Measurements from ENCODE around the gene INTS7.
"Not testable (repeated sequence)": the region's sequence is repeated elsewhere in the genome, so short reads cannot be mapped to it uniquely, and the experiment has no call there.

Gene INTS7

GRCh38 chr1:212035835-212036605 is 663 bp upstream of the INTS7 start:
- no peak for DNase-seq (ENCODE audit: low spot score)

- DNase-seq (ENCODE audit: low spot score), result no peak
These were observed 738 bp downstream of the INTS7 start for GRCh38 chr1:212034516-212035122.

- peak; percentile 14 for DNase-seq (ENCODE audit: low spot score)
These were observed 4.3 kb downstream of the INTS7 start for GRCh38 chr1:212030936-212031528.

GRCh38 chr1:212027727-212028126 is 7.6 kb downstream of the INTS7 start:
- not testable (repeated sequence) for DNase-seq (ENCODE audit: low spot score)

- no peak for DNase-seq (ENCODE audit: low spot score)
These were observed 10.7 kb downstream of the INTS7 start for GRCh38 chr1:212024469-212025149.

GRCh38 chr1:212022908-212023307 is 12.4 kb downstream of the INTS7 start:
- DNase-seq (ENCODE audit: low spot score), result not testable (repeated sequence)

DNA sequence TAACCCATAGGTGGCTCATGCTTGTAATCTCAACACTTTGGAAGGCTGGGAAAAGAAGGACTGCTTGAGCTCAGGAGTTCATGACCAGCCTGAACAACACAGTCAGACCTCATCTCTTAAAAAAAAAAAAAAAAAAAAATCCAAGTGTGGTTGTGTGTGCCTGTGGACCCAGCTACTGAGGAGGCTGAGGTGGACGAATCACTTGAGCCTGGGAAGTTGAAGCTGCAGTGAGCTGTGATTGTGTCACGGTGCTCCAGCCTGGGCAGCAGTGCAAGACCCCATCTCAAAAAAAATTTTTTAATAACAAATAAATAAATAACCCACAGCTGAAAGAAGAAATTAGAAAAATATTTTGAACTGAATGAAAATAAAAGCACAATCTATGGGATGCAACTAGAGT is 13.8 kb downstream of the INTS7 start:
- DNase-seq (ENCODE audit: low spot score), result no peak

DNA sequence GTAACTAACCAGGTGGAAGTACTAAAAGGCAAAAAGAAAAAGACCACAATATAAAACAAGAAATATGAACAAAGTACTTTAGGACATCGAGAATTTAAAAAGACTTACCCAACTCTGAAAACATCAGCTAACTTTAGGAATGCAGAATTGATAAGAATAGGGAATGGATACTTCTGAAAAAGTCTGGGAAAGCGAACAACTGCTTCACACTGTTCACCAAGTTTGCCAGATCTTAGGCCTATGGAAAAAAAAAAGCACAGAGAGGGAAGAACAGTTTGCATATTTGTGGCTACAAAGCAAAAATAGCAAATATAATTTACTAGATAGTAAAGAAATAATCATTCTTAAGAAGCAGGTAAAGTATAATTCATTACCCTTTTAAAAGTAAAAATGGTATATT is 14.4 kb downstream of the INTS7 start:
- no peak for DNase-seq (ENCODE audit: low spot score)

DNA sequence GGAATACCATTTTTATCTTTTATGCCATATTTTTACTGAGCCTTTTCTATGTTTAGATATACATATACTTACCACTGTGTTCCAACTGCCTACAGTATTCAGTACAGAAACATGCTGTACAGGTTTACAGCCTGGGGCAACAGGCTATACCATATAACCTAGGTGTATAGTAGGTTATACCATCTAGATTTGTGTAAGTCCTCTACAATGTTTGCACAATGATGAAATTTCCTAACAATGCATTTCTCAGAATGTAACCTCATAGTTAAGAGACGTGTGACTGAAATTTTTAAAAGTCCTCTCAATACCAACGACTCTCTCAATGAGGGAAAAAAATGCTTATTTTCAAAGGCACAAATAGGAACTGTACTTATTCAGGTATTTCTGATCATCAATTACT is 21.7 kb downstream of the INTS7 start:
- no peak for DNase-seq (ENCODE audit: low spot score)

- peak; percentile 66 for DNase-seq (ENCODE audit: low spot score)
These were observed 23.2 kb downstream of the INTS7 start for GRCh38 chr1:212012034-212012740.

- DNase-seq (ENCODE audit: low spot score), result no peak
These were observed 25.4 kb downstream of the INTS7 start for GRCh38 chr1:212010004-212010403.

DNA sequence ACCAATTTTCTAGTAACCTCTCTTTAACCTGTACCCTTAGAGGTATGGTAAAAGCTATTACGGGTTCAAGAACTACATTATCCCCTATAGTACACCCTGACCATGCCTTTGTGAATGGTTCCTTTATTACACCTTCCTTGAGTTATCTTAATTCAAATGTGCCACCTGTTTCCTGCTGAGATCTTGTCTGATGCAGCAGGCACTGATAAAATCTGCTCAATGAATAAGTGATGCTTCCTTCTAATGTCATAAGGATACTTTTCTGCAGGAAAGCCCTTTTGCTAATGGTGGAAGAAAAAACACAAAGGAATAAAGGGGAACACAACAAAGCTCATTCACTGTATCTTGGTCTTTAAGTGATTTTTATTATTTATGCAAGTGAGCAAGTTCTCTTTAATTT is 25.8 kb downstream of the INTS7 start:
- no peak for DNase-seq (ENCODE audit: low spot score)

DNA sequence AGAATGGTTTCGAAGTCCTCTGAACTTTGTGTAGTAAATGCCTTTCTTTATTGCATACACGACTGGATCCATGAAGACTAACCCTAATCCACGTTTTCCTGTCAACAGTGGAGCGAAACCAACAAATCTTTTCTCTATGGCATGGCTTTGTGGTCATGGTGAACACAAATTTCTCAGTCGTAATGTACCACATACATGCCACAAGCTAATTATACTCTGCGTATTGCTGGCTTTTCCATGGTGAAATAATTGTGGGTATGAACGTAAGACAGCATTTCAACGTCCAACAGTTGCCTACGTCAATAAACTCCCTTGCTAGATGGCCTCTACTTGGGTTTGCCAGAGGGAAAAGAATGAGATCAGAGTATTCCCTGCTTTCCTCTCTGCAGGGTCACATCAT is 27.5 kb downstream of the INTS7 start:
- DNase-seq (ENCODE audit: low spot score), result no peak

DNA sequence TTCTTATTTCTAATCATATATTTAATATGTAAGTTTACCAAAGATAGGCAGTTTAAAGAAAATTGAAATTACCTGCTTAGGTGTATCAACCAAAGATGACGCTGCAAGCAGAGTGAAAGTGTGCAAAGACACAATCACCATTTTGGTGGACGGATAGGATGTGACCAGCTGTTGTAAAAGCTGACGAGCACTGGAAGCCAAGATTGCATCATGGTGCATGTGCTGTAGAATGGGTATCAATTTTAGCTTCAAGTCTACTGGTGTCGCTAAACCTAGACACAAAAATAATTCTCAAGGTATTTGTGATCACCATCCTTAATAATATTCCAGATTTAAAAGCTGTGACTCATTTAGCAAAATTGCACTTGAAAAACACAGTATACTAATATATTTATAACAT is 28.2 kb downstream of the INTS7 start:
- no peak for DNase-seq (ENCODE audit: low spot score)

DNA sequence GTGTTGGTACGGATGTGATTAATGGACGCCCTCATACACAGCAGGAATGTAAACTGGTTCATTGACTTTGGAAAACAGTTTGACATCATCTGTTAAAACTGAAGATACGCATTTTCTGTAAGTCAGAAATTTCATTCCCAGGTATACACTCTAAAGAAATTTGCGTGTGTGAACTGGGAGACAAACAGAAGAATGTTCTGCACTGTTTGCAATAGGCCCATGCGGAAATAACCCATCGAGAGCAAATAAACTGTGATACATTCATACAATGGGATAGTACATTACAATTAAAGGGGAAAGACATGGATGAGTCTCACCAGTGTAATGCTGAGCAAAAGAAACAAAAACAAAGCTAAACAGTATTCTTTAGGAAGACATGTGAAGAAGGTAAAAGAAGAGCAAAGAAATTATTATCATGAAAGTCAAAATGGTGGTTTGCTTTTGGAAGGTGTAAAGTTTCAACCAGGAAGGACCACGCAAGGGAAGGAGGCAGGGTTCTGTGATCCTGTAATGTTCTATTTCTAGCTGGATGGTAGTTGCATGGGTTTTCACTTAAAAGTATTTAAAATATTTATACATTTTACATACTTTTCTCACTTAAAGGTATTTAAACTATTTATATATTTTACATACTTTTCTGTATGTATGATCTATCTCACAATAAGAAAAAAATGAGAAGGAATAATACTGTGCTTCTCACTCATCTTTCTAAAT is 30.3 kb downstream of the INTS7 start:
- no peak for DNase-seq (ENCODE audit: low spot score)

DNA sequence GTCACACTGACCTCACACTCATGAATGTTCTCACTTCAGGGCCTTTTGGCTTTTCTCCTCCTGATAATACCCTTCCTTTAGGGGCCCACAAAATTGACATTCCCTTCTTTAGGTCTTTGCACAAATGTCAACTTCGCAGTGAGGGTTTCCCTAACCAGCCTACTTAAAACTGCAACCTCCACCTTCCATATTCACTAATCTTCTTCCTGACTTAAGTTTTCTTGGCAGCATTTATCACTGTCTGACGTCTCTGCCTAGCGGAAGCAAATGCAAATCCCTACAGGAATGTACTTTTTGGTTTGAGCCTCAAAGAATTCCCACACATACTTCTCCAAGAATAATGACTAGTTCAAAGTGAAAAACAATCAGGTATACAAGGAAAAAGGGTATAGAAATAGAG is 32.8 kb downstream of the INTS7 start:
- DNase-seq (ENCODE audit: low spot score), result no peak

GRCh38 chr1:211997426-211997825 is 37.9 kb downstream of the INTS7 start:
- DNase-seq (ENCODE audit: low spot score), result not testable (repeated sequence)

DNA sequence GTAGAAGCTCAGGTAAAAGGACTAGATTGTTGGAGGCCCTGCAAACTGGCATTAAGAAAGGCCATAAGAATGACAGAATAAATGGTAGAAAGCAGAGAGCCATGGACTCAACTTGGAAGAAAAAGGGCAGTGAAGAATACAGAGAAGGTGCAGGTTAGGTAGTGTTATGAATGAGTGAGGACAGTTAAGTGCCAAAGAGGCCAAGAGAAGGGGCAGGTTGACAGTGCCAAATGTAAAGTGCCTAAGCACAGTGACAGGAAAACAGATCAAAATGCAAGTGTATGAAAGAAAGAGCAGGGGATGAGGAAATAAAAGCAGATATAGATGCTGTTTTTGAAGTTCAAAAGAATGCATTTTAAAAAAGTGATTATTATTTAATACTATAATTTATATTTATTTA is 43.7 kb downstream of the INTS7 start:
- DNase-seq (ENCODE audit: low spot score), result no peak

GRCh38 chr1:211986628-211987254 is 48.6 kb downstream of the INTS7 start:
- DNase-seq (ENCODE audit: low spot score), result no peak

DNA sequence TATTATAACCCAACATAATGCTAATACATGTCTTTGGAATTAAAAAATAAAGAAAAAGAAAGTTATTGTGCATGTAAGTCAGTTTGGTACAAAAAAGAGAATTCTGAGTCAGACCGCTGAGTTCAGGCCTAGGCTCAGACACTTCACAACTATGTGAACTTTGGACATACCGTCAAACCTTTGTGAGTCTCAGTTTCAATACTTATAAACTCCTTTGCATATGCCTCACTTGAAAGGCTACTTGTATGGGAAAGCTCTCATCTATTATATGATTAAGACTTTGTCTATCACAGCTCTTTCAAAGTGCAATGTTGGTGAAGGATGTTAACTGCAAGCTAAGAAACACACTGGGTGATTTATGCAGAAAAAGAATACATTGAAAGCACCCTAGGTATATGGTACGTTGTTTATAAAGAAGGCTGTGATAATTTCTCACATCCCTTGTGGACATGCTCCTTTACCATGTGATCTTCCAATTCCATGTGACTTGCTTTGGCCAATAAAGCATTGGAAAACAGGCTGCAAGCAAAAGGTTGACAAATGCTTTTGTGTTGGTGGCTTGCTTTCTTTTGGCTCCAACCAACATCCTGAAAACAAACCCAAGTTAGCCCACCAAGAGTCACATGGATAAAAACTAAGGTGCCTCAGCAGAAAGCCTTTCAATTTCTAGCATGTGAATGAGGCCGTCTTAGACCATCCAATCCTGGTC is 49.6 kb downstream of the INTS7 start:
- no peak for DNase-seq (ENCODE audit: low spot score)
